ENCODE results near the gene BACH1.

Gene BACH1

DNA sequence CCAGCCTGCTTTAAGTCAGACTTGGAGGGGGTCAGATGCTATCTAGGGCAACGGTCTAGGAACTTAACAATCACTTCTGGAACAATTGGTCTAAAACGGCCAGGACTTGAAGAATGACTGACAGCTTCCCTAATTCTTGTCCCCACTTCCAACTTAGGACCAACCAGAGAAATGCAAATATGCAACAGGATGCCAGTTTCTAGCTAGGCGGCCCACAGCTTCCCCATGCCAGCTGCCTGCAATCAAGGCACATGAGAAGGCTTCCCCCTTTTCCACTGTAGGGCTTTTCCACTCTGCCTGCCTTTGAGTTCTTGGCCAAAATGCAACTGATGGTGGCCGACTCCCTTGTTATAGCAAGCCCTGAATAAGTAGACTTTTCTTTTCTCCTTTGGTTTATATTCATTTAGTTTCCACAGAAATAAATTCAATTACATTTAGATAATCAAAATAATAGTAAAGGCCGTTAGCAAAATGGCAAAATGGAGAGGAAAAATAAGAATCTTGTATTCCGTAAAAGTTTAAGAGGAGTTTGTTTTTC, 80.9 kb downstream of the BACH1 start:
- Histone ChIP-seq H3K36me3 (ENCODE audit: control insufficient read depth, insufficient read depth, low read length) (no peaks in the 10 kb centered on the region), H3K9ac (ENCODE audit: low read length) (no peak overlapping the region), H3K4me3 (ENCODE audit: low read length) (no peak overlapping the region), H3K27me3 (ENCODE audit: control insufficient read depth, insufficient read depth, low read length) (no peaks in the 10 kb centered on the region), H3K27ac (ENCODE audit: low read depth, low read length) (no peak overlapping the region), H3K4me1 (ENCODE audit: control insufficient read depth, insufficient read depth, low read length) (no peaks in the 10 kb centered on the region)

DNA sequence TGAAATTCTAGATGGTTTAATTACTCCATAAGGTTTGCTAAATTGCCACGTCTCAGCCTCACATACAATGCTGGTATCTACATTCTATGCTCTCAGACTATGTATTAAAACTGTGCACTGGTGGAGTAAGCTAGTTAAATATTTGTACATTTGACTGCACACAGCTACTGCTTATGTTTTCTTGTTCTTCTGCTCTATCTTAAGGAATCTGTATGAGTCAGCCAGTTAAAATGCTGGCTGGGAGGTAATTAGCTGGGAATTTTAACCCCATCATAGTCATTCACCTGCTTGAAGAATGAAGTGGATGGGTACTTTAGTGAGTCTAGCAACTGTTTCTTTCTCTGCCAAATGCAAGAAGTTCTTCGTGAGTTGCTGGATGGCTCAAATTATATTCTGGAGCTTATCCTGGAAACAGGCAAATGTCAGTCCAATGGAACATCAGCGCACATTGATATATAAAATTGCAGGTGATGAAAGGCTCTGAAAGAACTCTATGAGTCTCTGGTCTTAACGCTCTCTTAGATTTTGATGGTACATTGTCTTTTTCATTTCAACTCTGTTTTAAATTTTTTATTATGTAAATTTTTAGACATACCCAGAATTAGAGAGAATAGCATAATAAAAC, 83.4 kb downstream of the BACH1 start:
- Histone ChIP-seq H3K9ac (ENCODE audit: low read length) (no peak overlapping the region), H3K4me3 (ENCODE audit: low read length) (no peak overlapping the region), H3K27me3 (ENCODE audit: control insufficient read depth, insufficient read depth, low read length) (no peaks in the 10 kb centered on the region), H3K36me3 (ENCODE audit: control insufficient read depth, insufficient read depth, low read length) (no peaks in the 10 kb centered on the region), H3K4me1 (ENCODE audit: control insufficient read depth, insufficient read depth, low read length) (no peaks in the 10 kb centered on the region), H3K27ac (ENCODE audit: low read depth, low read length) (no peak overlapping the region)

DNA sequence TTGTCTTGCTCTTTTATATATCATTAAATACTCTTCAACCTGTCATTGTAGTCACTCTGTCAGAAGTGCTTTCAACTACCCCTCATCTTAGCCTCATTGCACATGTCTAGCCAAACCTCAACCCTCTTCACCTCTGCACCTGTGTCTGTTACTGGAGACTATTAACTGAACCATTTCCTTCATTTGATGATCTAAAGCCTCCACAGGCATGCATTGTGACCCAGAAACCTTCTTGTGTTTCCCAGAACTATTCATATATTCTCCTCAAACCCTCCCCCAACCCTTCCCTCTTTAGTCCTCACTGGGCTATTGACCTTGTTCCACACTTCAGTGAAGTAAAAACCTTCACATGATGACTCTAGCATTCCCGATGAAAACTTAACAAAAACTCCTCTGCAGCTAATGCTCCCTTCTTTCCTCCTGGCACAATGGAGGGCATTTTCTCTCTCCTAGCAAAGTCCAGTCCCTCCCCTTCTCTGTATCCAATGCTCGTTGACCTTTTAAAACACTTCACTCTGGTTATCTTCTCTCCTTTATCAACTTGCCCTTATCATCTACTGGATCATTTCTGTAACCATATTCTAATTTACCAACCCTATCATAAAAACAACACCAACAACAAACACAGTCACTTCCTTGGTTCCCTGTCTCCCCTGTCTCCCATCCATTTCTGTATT, 86.1 kb downstream of the BACH1 start:
- H3K9ac ChIP-seq (ENCODE audit: low read length), result no peak overlapping the region
- H3K27ac ChIP-seq (ENCODE audit: low read depth, low read length), result no peak overlapping the region
- no peaks in the 10 kb centered on the region for H3K27me3 ChIP-seq (ENCODE audit: control insufficient read depth, insufficient read depth, low read length)
- no peaks in the 10 kb centered on the region for H3K36me3 ChIP-seq (ENCODE audit: control insufficient read depth, insufficient read depth, low read length)
- H3K4me1 ChIP-seq (ENCODE audit: control insufficient read depth, insufficient read depth, low read length), result no peaks in the 10 kb centered on the region
- H3K4me3 ChIP-seq (ENCODE audit: low read length), result no peak overlapping the region

DNA sequence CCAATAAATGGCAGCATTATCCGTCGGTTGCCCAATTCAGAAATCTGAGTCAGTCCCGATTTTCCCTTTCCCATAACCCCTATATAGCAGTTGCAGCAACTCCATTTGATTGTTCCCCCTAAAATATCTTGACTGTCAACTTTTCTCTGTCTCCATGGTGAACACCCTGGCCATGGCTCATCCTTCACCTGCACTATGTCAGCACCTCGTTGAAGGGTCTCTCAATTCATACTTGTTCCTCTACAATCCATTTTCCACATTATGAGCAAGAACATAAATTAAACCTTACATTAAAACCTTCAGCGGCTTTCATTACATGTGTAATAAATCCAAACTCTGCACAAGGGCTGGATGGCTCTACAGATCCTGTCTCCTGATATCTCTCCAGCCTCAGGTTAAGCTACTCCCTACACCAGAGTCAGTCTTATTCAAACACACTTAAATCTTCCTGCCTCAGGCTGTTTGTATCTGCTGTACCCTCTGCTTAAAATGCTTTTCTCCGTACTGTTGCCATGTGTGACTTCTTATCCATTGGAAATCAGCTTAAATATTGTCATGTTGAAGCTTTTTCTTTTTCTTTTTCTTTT, 87.3 kb downstream of the BACH1 start:
- H3K4me3 ChIP-seq (ENCODE audit: low read length), result no peak overlapping the region
- no peaks in the 10 kb centered on the region for H3K36me3 ChIP-seq (ENCODE audit: control insufficient read depth, insufficient read depth, low read length)
- H3K27me3 ChIP-seq (ENCODE audit: control insufficient read depth, insufficient read depth, low read length), result no peaks in the 10 kb centered on the region
- H3K4me1 ChIP-seq (ENCODE audit: control insufficient read depth, insufficient read depth, low read length), result no peaks in the 10 kb centered on the region
- H3K9ac ChIP-seq (ENCODE audit: low read length), result no peak overlapping the region
- H3K27ac ChIP-seq (ENCODE audit: low read depth, low read length), result no peak overlapping the region

DNA sequence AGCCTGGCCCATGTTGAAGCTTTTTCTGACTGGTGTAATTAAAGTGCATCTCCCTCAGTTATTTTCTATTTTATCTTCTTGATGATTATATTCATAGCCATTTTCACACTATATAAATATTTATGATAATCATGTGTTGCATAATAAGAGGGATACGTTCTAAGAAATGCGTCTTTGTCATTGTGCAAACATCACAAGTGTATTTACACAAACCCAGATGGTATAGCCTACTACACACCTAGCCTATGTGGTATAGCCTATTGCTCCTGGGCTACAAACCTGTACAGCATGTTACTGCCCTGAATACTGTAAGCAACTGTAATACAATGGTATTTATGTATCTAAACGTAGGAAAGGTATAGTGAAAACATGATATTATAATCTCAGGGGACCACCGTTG, 88.1 kb downstream of the BACH1 start:
- Histone ChIP-seq H3K4me1 (ENCODE audit: control insufficient read depth, insufficient read depth, low read length) (no peaks in the 10 kb centered on the region), H3K9ac (ENCODE audit: low read length) (no peak overlapping the region), H3K4me3 (ENCODE audit: low read length) (no peak overlapping the region), H3K36me3 (ENCODE audit: control insufficient read depth, insufficient read depth, low read length) (no peaks in the 10 kb centered on the region), H3K27ac (ENCODE audit: low read depth, low read length) (no peak overlapping the region), H3K27me3 (ENCODE audit: control insufficient read depth, insufficient read depth, low read length) (no peaks in the 10 kb centered on the region)

DNA sequence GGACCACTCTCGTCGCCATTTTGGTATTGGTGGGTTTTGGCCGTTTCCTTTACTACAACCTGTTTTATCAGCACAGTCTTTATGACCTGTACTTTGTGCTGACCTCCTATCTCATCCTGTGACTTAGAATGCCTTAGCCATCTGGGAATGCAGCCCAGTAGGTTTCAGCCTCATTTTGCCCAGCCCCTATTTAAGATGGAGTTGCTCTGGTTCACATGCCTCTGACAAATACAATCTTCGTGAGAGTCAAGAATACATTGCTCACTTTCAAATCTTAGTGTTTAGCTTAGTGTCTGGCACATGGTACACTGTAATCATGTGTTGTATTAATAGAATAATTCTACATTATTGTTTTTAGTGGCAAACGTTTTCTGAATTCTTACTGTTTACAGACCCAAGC, 88.9 kb downstream of the BACH1 start:
- Histone ChIP-seq H3K9ac (ENCODE audit: low read length) (no peak overlapping the region), H3K36me3 (ENCODE audit: control insufficient read depth, insufficient read depth, low read length) (no peaks in the 10 kb centered on the region), H3K4me1 (ENCODE audit: control insufficient read depth, insufficient read depth, low read length) (no peaks in the 10 kb centered on the region), H3K27ac (ENCODE audit: low read depth, low read length) (no peak overlapping the region), H3K27me3 (ENCODE audit: control insufficient read depth, insufficient read depth, low read length) (no peaks in the 10 kb centered on the region), H3K4me3 (ENCODE audit: low read length) (no peak overlapping the region)

DNA sequence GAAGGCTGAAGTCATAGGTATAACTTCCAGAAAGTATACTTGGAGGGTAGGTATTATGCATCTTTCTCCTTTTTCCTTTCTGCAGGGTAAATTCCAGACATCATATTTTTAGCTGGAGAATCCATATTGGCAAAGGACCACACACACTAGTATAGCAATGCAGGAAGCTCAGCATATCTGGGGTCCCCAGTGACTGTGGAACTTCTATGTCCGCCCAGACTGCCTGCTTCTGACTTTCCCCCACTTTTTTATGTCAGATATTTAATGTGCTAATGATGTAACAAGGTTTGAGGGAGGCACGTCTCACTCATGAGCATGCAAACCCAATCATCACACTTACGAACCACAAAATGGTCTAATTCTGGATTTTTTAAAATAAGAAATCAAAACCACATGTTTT, 90.4 kb downstream of the BACH1 start:
- Histone ChIP-seq H3K9ac (ENCODE audit: low read length) (no peak overlapping the region), H3K4me1 (ENCODE audit: control insufficient read depth, insufficient read depth, low read length) (no peaks in the 10 kb centered on the region), H3K4me3 (ENCODE audit: low read length) (no peak overlapping the region), H3K36me3 (ENCODE audit: control insufficient read depth, insufficient read depth, low read length) (no peaks in the 10 kb centered on the region), H3K27ac (ENCODE audit: low read depth, low read length) (no peak overlapping the region), H3K27me3 (ENCODE audit: control insufficient read depth, insufficient read depth, low read length) (no peaks in the 10 kb centered on the region)

DNA sequence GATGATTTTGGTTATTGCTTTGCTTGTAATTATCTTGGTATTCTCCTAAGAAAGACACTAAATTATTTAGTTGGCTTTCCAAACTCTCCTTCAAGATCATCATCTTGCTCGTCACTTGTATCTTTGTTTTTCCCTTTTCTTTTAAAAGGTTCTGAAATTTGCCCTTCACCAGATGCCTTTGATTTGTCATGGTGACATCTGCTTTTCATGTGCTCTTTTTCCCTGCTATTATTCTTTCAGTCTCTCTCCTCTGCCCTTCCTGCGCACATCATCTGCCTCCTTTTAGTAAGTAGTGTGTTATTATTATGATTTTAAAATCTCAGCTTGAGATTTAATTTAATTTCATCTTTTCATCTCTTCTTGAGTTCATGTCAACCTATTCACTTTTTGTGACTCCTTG, 92.1 kb downstream of the BACH1 start:
- Histone ChIP-seq H3K4me1 (ENCODE audit: control insufficient read depth, insufficient read depth, low read length) (no peaks in the 10 kb centered on the region), H3K27ac (ENCODE audit: low read depth, low read length) (no peak overlapping the region), H3K9ac (ENCODE audit: low read length) (no peak overlapping the region), H3K4me3 (ENCODE audit: low read length) (no peak overlapping the region), H3K27me3 (ENCODE audit: control insufficient read depth, insufficient read depth, low read length) (no peaks in the 10 kb centered on the region), H3K36me3 (ENCODE audit: control insufficient read depth, insufficient read depth, low read length) (no peaks in the 10 kb centered on the region)

DNA sequence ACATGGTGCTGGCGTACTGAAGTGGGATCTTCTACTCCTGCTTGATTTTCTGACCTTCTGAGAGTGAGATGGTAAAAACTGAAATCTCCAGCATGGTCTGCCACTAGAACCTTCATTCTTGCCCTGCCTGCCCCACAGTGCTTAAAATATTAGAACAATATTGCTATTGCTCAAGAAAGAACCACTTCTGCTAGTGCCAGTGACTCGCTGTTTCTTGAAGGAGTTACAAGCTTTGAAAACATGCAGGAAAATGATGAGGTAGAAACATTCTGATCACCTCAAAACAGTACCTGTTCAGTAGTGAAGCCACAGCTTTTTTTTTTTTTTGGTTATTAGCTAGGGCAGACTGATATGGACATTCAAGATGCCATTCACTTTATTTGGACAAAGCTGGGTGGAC, 95.3 kb downstream of the BACH1 start:
- Histone ChIP-seq H3K4me1 (ENCODE audit: control insufficient read depth, insufficient read depth, low read length) (no peaks in the 10 kb centered on the region), H3K27me3 (ENCODE audit: control insufficient read depth, insufficient read depth, low read length) (no peaks in the 10 kb centered on the region), H3K27ac (ENCODE audit: low read depth, low read length) (no peak overlapping the region), H3K36me3 (ENCODE audit: control insufficient read depth, insufficient read depth, low read length) (no peaks in the 10 kb centered on the region), H3K4me3 (ENCODE audit: low read length) (no peak overlapping the region), H3K9ac (ENCODE audit: low read length) (no peak overlapping the region)

Data from rectal smooth muscle tissue (tissue), 1 donor.